ENCODE results near the gene NEK6. TPM values are rescaled to one million over a fixed set of nuclear protein-coding genes. Genes with fewer than 3 reads are reported as not detected.

The NEK6 gene
- total RNA-seq, 4 donors from 2014 or later: 2.0 to 15.3 (median 7.3) TPM

- no peaks in the 10 kb centered on the region for H3K9me3 ChIP-seq
- peak overlapping the region in 3 of 4 donors; percentile 34 to 49 (median 42) for H3K27ac ChIP-seq
- H3K4me3 ChIP-seq: no peak overlapping the region
- no peak for TF ChIP-seq CTCF (IDR thresholded peaks at IDR 0.05)
- TF ChIP-seq POLR2A (IDR thresholded peaks at IDR 0.05): no peak
- 56 to 67% methylated on average over 16 to 18 of the region's 22 CpGs for WGBS, 2 donors
- no peaks in the 10 kb centered on the region for H3K27me3 ChIP-seq
- DNase-seq: no peak
- intact Hi-C loops (cut with DNase I): no loop called here
- no peaks in the 10 kb centered on the region for H3K36me3 ChIP-seq
- H3K4me1 ChIP-seq: peaks cover 0 to 83% (median 45%) of the 10 kb centered on the region in 3 donors
Measured at GRCh38 chr9:124290743-124291554, 33.2 kb downstream of the NEK6 start.

- 35 to 47% methylated on average over 3 to 5 of the region's 11 CpGs for WGBS, 2 donors
- Histone ChIP-seq H3K27me3 (no peaks in the 10 kb centered on the region), H3K4me1 (peaks cover 5 to 83% (median 44%) of the 10 kb centered on the region in 3 donors), H3K36me3 (no peaks in the 10 kb centered on the region), H3K27ac (peak overlapping the region; percentile 17 to 49 (median 35)), H3K4me3 (no peak overlapping the region), H3K9me3 (no peaks in the 10 kb centered on the region)
- intact Hi-C loops (cut with DNase I): no loop called here
- no peak for DNase-seq
- TF ChIP-seq CTCF (IDR thresholded peaks at IDR 0.05) (no peak), POLR2A (IDR thresholded peaks at IDR 0.05) (no peak)
Measured at GRCh38 chr9:124291801-124292396, 34.1 kb downstream of the NEK6 start.

GRCh38 chr9:124292696-124293593 lies 35.2 kb downstream of the NEK6 start:
- no peak for DNase-seq
- Histone ChIP-seq H3K27me3 (no peaks in the 10 kb centered on the region), H3K9me3 (no peaks in the 10 kb centered on the region), H3K4me3 (no peak overlapping the region), H3K4me1 (peaks cover 7 to 87% (median 51%) of the 10 kb centered on the region in 3 donors), H3K36me3 (no peaks in the 10 kb centered on the region), H3K27ac (peak overlapping the region; percentile 3 to 46 (median 34))
- TF ChIP-seq CTCF (IDR thresholded peaks at IDR 0.05) (no peak), POLR2A (IDR thresholded peaks at IDR 0.05) (no peak)
- intact Hi-C loops (cut with DNase I): no loop called here
- 67 to 75% methylated on average over 10 to 11 of the region's 12 CpGs for WGBS, 2 donors

GRCh38 chr9:124293718-124294506 lies 36.2 kb downstream of the NEK6 start:
- Histone ChIP-seq H3K4me3 (no peak overlapping the region), H3K27me3 (no peaks in the 10 kb centered on the region), H3K4me1 (peaks cover 7 to 97% (median 53%) of the 10 kb centered on the region in 3 donors), H3K9me3 (no peaks in the 10 kb centered on the region), H3K36me3 (no peaks in the 10 kb centered on the region), H3K27ac (peak overlapping the region in 3 of 4 donors; percentile 26 to 44 (median 29))
- peak in 1 of 6 experiments; percentile 21 for TF ChIP-seq CTCF (IDR thresholded peaks at IDR 0.05)
- no peak for TF ChIP-seq POLR2A (IDR thresholded peaks at IDR 0.05)
- no peak for DNase-seq
- intact Hi-C loops (cut with DNase I): no loop called here
- WGBS, 2 donors: 63 to 75% methylated on average over 10 of the region's 17 CpGs

Measured in esophagus squamous epithelium (tissue), 5 donors.